Stimulated activated CD8-positive, alpha-beta memory T cell treated with anti-CD3 and anti-CD28 coated beads, Interleukin-4, amount 100 ng/mL, for 1 hour (primary cell): ENCODE data around the gene SRF.
"Not testable (repeated sequence)": the region's sequence is repeated elsewhere in the genome, so short reads cannot be mapped to it uniquely, and the experiment has no call there.

ENCODE experiments used
- DNase-seq, 2 donors: peaks; one replicate each; pipeline ENCODE4 v3.0.0-alpha.2; 2020; ENCODE audit warnings: low read depth in 2 of 2, low spot score in 1 of 2

The SRF gene

DNA sequence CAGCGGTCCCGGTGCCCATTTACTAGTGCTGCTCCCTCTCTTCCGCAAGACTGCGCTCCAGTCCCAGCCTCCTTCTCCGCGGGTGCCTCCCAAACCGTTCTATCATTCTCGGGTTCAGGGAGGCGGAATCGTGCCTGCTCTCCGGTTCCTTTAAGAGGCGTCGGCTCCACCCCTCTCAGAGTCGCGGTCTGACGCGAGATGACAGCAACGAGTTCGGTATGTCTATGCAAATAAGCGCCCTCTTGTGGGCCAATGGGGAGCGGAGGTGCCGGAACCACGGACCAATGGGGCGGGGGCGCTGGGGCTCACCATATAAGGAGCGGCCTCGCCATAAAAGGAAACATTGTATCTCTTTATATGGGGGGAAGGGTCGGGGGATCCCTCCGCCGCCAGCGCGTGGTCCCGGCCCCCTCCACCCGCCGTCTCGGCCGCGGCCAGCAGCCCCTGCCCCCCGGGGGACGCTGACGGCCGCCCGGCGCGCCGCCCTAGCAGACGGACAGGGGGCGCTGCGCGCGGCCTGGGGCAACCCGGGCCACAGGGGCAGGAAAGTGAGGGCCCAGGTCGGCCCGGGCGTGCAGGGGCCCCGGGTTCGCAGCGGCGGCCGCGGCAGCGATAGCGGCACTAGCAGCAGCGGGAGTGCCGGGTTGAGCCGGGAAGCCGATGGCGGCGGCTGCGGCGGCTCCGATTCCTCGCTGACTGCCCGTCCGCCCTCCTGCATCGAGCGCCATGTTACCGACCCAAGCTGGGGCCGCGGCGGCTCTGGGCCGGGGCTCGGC lies at the start of gene SRF:
Gene SRF (plus strand): TSS at position 339 of the 776 bp plus-strand sequence. CDS start 388 bp downstream, at position 727.
- peak; percentile 98 to 99 for DNase-seq

DNA sequence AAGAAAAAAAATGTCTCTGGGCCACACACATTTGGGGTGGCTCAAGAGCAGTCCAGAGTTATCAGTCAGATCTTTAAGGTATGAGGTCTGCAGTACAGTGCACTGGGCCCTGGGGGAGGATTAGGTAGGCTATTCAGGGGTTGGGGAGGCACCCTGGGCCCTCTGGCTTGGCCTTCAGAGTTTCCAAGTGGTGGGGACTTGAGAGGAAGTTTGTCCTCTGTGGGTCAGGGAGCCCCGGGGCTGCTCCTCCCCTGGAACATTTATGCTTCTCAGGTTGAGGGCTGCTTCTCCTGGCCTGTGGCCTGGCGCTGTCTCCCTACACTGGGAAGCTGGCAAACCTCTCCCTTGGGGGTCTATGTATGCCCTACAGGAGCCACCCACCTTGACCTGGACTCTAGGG lies 48.9 kb upstream of the SRF start:
- no peak for DNase-seq

DNA sequence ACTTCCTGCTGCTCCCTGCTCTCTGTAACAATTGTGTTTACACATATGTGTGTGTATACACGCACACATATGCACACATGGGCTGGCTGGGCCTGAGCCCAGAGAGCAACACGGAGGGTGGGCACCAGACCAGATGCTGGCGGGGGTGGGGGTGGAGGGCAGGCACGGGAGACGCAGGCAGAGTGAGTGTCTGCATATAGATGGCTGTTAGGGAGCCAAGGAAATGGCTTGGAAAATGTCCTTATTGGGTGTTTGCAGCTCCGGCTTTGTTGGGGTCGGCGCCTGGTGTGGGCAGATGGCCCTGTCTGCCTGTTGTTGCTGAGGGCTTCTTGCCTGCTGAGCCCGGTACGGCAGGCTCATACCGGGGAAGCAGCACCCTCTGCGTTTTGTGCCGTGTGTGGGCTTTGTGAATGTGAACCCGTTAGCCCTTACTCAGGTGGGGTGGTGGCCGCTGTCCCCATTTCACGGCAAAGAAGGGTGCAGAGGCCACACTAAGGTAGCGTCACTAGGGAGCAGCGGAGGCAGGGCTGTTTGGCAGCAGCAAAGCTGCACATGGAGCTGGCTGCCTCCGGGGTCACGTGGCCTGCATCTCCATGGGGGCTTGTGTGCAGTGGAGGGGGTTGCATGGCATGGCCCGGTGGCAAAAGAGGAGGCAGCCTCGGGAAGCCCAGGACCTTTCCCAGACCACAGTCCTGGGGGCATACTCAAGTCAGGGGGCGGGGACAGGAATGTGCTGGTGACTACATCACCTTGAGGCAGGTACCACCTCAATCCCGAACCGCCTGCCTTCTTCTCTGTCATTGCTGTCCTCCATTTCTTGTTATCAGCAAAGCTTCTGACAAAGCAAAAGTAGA lies 47.4 kb upstream of the SRF start:
- DNase-seq: no peak

DNA sequence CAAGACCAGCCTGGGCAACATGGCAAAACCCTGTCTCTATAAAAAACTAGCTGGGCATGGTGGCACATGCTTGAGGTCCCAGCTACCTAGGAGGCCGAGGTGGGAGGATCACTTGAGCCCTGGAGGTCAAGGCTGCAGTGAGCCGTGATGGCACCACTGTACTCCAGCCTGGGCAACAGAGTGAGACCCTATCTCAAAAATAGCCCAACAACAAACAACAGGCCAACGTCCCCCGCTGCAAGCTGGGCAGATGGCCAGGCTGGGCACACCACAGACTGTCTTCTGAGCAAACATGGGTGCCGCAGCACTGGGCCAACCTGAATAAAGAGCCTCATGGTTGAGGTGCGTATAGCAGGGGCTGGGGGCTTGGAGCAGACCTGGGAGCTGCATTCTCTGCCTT lies 46.6 kb upstream of the SRF start:
- no peak for DNase-seq

DNA sequence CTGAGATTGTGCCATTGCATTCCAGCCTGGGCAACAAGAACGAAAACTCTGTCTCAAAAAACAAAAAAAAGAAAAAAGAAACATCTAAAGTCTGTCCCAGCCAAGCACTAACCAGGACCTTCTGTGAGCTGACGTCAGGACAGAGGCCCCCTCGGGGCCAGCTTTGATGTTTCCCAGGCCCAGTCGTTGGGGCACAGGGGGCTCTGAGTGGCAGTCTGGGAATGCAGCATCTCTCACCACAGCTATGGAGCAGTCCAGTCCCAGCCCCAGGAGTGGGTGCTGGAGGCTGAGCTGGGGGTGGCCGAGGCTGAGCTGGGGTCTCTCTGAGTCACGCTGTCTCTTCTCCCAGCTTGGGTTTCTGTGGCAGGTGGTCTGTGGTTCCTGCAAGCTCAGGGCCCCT lies 46.0 kb upstream of the SRF start:
- no peak for DNase-seq

DNA sequence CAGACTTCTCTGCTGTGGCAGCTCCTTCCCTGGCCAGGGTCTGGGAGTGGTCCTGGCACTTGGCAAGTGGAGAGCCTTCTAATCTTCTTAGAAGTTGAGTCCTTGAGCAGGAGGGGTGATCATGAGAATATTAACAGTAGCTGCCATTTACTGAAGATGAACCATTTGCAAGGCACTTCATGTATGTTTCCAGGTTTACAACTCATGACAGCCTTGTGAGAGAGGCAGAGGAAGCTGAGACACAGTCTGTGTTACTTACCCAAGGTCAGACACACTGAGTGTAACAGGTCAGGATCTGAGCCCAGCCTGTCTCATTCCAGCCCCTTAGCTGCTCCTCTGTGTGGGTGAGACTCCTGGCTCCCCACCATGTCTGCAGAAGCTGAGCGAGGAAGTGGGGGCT lies 45.5 kb upstream of the SRF start:
- no peak for DNase-seq

DNA sequence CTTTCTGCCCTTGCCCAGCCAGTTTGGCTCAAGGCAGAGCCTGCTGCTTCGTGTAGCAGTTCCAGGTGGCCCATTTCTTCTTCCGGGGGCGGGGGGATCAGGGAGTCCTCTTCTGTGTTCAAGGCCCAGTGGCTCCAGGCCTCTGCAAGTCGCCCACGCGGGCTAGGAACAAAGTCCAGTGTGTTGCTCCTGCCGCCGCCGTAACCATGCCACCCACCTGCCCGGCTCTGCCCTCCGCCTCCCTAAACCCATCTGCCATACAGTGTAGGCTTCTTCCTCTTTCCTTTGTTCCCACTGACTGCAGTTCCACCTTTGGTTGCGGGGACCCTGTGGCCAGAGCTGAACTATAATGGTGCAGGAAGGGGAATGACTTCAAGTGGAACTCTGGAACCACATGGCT lies 43.9 kb upstream of the SRF start:
- no peak for DNase-seq

DNA sequence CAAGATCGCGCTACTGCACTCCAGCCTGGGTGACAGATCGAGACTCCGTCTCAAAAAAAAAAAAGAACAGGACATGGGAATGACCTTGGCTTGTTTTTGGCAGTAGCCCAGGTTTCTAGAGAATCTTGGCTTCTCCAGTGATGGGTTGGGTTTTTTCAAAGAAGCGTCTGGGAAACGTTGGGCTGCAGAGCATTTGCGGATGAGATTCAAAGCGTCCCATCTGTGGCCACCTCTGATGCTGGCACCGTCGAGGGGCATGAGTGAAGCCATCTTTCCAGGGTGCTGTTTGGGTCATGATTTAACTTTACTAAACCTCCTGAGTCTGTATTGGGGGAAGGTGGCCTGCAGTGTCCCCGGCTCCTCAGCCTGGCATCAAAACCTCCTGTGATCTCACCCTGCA lies 43.2 kb upstream of the SRF start:
- no peak for DNase-seq

DNA sequence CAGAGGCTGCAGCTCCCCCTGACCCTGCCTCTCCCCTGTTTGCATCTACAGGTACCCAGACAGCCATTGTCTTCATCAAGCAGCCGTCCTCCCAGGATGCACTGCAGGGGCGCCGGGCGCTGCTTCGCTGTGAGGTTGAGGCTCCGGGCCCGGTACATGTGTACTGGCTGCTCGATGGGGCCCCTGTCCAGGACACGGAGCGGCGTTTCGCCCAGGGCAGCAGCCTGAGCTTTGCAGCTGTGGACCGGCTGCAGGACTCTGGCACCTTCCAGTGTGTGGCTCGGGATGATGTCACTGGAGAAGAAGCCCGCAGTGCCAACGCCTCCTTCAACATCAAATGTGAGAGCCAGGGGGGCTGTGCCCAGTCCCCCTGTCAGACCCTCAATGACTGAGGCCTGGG lies 42.1 kb upstream of the SRF start:
- DNase-seq: no peak

DNA sequence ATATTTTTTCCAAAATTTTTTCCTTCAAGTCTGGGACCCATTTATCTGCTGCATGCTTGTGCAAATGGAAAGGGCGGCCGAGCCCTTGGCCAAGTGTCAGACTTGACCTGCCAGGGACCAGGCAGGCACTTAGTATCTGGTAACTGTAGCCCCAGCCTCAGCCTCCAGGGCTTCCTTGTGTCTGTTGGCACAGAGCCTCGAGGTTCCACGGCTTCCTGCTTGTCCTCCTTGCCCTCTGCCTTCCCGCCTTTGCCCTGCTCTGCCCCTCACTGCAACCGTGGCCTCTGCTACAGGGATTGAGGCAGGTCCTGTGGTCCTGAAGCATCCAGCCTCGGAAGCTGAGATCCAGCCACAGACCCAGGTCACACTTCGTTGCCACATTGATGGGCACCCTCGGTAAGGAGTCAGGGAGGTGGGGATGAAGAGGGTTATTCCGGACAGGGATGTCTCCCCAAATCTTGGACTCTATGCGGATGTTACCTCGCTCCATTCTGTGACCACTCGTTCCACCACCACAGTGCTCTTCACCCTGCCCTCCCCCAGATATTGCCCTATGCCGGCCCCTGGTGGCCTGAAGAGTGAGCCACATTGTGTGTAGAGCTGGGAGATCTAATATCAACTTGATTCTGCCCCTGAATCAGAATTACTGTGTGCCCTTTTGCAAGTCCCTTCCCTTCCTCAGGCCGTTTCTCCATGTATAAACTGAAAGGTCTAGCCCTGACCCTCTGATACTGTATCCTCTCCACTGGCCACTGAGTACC lies 41.5 kb upstream of the SRF start:
- no peak for DNase-seq

DNA sequence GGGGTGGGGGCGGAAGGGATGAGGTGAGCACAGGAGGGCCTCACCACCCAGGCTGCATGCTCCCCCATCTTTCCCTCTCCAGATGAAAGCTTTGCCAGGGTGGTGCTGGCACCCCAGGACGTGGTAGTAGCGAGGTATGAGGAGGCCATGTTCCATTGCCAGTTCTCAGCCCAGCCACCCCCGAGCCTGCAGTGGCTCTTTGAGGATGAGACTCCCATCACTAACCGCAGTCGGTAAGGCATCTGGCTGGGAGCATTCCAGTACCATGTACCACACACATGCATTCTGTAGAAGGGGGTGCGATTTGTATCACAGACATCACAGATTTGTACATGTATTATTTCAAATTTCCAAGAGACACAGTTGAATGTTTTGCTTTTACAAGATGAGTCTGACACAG lies 40.6 kb upstream of the SRF start:
- no peak for DNase-seq

DNA sequence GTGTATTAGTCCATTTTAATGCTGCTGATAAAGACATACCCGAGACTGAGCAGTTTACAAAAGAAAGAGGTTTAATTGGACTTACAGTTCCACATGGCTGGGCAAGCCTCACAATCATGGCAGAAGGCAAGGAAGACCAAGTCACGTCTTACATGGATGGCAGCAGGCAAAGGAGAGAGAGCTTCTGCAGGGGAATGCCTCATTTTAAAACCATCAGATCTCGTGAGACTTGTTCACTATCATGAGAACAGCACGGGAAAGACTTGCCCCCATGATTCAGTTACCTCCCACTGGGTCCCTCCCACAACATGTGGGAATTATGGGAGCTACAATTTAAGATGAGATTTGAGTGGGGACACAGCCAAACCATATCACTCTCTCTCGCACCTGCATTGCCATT lies 39.7 kb upstream of the SRF start:
- DNase-seq: not testable (repeated sequence)

DNA sequence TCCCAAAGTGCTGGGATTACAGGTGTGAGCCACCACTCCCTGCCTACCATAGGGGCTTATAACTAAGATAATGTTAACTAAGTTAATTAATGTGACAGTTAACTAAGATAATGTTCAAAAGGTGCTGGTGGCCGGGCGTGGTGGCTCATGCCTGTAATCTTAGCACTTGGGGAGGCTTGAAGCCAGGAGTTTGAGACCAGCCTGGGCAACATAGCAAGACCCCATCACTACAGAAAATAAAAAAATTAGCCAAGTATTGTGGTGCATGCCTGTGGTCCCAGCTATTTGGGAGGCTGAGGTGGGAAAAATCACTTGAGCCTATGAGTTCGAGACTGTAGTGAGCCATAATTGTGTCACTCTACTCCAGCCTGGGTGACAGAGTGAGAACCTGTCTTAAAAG lies 32.8 kb upstream of the SRF start:
- no peak for DNase-seq

DNA sequence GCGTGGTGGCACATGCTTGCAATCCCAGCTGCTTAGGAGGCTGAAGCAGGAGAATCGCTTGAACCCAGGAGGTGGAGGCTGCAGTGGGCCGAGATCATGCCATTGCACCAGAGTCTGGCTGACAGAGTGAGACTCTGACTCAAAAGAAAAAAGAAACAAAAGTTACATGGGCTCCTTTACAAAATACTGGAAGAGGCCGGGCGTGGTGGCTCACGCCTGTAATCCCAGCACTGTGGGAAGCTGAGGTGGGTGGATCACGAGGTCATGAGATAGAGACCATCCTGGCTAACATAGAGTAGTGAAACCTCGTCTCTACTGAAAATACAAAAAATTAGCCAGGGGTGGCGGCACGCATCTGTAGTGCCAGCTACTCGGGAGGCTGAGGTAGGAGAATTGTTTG lies 31.1 kb upstream of the SRF start:
- DNase-seq: not testable (repeated sequence)

DNA sequence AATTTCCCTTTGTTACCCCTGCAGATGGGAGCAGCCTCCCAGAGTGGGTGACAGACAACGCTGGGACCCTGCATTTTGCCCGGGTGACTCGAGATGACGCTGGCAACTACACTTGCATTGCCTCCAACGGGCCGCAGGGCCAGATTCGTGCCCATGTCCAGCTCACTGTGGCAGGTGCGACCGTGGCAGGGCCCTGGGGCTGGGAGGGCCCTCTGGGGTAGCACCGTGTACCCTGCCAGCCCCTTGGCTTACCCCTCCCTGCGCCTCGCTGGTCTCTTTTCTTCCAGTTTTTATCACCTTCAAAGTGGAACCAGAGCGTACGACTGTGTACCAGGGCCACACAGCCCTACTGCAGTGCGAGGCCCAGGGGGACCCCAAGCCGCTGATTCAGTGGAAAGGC lies 29.4 kb upstream of the SRF start:
- DNase-seq: no peak

DNA sequence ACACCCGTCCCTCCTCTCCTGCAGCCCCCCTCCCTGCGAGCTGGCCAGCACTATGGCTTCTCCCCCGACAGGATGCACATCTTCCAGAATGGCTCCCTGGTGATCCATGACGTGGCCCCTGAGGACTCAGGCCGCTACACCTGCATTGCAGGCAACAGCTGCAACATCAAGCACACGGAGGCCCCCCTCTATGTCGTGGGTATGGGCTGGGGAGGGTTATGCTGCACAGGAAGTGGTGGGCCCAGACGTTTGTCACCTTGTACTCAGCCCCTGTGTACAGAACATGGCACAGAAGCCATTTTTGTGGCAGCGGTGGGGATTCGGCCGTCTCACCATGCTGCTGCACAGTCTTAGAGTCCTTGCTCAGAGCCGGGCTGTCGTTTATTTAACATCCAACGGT lies 29.0 kb upstream of the SRF start:
- DNase-seq: peak in 1 of 2 donors; percentile 17

DNA sequence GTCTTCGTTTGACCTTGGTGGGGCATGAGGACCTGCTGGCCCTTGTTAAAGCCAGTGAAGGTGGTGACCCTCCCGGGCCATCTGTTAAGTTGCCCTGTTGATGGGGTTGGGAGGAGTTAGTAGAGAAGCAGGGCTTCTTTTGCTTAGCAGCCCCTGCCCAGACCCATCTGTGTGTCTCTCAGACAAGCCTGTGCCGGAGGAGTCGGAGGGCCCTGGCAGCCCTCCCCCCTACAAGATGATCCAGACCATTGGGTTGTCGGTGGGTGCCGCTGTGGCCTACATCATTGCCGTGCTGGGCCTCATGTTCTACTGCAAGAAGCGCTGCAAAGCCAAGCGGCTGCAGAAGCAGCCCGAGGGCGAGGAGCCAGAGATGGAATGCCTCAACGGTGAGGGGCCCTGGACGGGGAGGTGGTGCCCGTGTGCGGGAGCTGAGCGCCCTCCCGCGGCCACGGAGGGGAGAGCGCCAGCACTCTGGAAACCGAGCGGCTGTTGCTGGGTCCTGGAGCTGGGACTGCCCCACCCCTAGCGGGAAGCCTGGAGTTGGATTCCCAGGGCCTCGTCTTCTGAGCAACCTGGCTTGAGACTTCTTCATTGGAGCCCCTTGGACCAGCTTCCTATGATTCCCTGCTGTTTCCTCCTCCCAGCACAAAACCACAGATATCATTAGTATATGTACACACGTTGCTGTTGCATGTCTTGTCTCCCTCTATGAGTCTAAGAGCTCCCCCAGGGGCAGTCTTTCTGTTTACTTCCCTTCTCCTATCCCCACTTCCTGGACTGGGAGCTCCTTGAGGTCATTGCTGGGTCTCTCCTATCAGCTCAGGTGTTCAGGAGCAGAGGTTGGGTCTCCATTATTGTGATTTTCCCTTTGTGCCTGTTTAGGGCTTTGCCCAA lies 27.6 kb upstream of the SRF start:
- DNase-seq: peak; percentile 48 to 58

DNA sequence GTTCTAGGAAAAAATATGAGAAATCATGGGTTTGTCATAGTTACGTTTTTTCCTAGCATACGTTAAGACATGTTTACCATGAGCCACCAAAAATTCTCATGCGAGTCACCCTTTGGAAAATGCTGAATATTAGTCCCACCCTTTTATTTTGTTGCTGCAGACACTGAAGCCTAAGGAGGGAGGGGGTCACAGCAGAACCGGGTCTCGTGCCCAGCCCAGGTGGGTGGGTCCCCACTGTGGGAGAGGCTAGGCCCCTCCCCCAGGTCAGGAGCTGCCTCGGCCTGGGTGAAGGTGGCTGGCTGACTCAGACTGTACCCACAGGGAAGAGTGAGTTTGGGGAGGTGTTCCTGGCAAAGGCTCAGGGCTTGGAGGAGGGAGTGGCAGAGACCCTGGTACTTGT lies 26.2 kb upstream of the SRF start:
- DNase-seq: no peak

DNA sequence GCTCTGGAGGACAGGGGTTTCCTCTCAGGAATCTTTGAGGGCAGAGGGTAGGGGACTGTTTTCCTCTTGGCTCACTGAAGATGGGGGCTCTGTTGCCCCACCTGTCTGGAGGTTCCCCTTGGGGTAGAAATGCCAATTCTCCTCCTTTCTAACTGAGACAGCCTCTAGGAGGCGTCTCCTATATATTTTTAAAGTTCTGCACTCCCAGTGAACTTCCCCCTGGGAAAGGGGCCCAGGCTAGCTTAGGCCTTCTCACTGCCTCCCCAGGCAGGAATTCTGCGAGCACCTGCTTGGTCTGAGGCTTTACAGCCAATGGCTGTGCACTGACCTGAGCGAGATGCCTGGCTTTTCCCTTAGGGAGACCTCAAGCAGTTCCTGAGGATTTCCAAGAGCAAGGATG lies 24.8 kb upstream of the SRF start:
- DNase-seq: no peak

DNA sequence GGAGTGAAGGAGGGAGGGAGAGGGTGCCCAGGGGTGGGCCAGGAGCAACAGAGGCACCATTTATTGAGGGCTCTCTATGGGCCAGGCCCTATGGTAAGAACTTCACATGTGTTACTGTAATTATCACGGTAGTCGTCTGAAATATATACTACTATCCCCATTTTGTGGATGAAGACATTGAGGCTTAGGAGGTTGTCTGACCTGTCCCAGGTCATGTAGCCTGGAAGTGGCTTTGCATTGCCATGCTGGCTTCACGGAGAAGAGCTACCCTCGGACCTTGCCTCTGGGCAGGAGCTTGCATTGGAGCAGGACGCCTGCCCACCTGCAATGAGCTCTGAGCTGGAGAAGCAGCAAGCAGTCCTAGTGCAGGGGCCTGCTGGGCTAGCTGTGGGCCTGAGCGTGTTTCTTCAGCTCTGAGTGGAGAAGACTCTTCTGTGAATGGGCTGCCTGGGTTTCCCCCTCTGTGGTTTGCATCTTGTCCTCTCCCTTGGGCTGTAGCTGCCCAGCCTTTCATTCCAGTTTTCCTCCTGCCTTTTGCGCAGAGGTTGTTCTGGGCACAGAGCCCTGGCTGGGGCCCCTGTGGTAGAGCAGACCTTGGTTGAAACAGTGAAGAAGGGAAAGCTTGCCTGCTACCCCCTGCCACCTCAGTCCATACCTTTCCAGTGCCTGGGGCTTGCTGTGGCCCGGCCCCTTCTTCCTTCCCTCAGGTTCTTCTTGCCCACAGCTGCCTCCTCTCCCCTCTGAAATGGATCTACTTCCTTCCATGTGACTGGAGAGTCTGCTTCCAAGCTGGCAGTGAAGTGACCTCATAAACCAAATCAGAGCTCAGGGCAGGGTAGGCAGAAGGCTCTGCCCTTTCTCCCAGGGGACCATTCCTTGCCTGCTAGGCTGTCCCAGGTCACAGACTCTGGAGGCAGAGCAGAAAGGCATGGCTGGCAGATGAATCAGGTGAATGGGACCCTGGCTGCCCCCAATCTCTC lies 24.1 kb upstream of the SRF start:
- DNase-seq: no peak
